Uterus (tissue), 2 donors: ENCODE data around the gene HHIPL1.

ENCODE experiments used
- CTCF ChIP-seq, 4 experiments: fragments of 200-600 bp in 2 of 4; fragments of 450-650 bp in 2 of 4; sonication (generic) in 2 of 4; IDR thresholded peaks; one replicate each; pipeline ENCODE4 v1.5.1; 2016 to 2019; ENCODE audit warnings: antibody characterized with exemption in 4 of 4, mild to moderate bottlenecking in 2 of 4, moderate library complexity in 1 of 4
- POLR2A ChIP-seq, 2 donors: fragments of 450-650 bp; IDR thresholded peaks; one replicate each; pipeline ENCODE4 v1.6.1; 2016; ENCODE audit warnings: antibody characterized with exemption in 2 of 2, mild to moderate bottlenecking in 1 of 2, moderate library complexity in 1 of 2

- TF ChIP-seq POLR2A (IDR thresholded peaks at IDR 0.05) (no peak), CTCF (IDR thresholded peaks at IDR 0.05) (no peak)
These were observed 44.6 kb upstream of the HHIPL1 start for GRCh38 chr14:99600232-99600888.
